Astrocyte (in vitro differentiated cells and primary cell): Measurements from ENCODE around the gene HS2ST1.

Experiments
- CTCF ChIP-seq: IDR thresholded peaks from 2 replicates; pipeline ENCODE4 v1.5.1; 2011; ENCODE audit warnings: low read depth, mild to moderate bottlenecking, inconsistent platforms, low read length, moderate library complexity; ENCODE audit not compliant: insufficient read depth
- EZH2 ChIP-seq: IDR thresholded peaks from 2 replicates; pipeline ENCODE4 v1.6.1; 2012; ENCODE audit warnings: mild to moderate bottlenecking, low read length, inconsistent platforms; ENCODE audit not compliant: insufficient read depth

DNA sequence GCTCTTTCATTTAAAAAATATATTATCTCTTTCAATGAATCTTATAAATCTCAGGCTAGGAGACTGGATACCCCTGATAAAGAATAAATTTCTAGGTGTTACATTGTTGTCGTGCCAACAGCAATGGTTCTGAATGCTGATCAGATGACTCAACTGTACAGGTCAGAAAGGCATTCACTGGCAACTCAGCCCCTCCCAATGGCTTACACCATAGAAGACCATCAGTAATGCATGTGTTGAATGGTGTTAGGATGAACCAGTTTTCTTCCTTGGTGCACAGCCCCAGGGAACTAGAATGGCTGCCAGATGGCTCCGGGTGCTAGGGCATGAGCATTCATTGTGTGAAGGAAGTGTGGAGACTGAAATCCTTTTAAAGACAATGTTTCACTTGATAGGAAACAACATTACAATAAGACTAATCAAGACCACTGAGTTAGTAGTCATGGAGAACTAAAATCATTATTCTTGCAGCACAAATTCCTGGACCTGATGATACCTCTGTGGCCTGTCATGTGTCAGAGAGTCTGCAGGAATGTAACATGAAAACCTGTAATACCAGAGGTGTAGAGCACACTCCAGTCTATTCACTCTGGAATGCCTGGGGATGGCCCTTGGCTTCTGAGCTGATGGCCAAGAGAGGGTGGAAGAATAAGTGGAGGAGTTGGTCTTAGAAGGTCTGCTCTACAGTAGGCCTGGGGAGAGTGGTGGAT lies 226.6 kb downstream of the HS2ST1 start:
- no peak for TF ChIP-seq CTCF
- no peak for TF ChIP-seq EZH2
